ENCODE results near the gene IDH1.
"Not testable (repeated sequence)": the region's sequence is repeated elsewhere in the genome, so short reads cannot be mapped to it uniquely, and the experiment has no call there.

IDH1 gene

GRCh38 chr2:208268156-208268952 is 13.5 kb upstream of the IDH1 start:
- no peaks in the 10 kb centered on the region for H3K36me3 ChIP-seq (ENCODE audit: control insufficient read depth, insufficient read depth, low read length)
- H3K9me3 ChIP-seq (ENCODE audit: control insufficient read depth, low read length), result no peaks in the 10 kb centered on the region
- no peak for TF ChIP-seq CTCF (IDR thresholded peaks at IDR 0.05)
- peaks cover 27% of the 10 kb centered on the region for H3K79me2 ChIP-seq
- no peaks in the 10 kb centered on the region for H3K27me3 ChIP-seq (ENCODE audit: control insufficient read depth, insufficient read depth, low read length)
- H3K4me2 ChIP-seq (ENCODE audit: low read length), result no peak overlapping the region
- peaks cover 6% of the 10 kb centered on the region for H3K4me1 ChIP-seq
- no peak overlapping the region for H3K4me3 ChIP-seq (ENCODE audit: low read depth, low read length)
- H2AFZ ChIP-seq, result no peak overlapping the region
- no peak overlapping the region for H3K27ac ChIP-seq
- no peak overlapping the region for H3K9ac ChIP-seq

DNA sequence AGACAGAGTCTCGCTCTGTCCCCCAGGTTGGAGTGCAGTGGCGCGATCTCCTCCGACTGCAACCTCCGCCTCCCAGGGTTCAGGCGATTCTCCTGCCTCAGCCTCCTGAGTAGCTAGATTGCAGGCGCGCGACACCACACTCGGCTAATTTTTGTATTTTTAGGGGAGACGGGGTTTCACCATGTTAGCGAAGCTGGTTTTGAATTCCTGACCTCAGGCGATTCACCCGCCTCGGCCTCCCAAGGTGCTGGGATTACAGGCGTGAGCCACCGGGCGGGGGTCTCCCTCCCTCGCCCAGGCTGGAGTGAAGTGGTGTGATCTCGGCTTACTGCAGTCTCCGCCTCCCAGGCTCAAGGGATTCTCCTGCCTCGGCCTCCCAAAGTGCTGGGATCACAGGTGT is 12.7 kb upstream of the IDH1 start:
- not testable (repeated sequence) for H3K9ac ChIP-seq; H3K27ac ChIP-seq; H3K27me3 ChIP-seq (ENCODE audit: control insufficient read depth, insufficient read depth, low read length); H2AFZ ChIP-seq; H3K4me3 ChIP-seq (ENCODE audit: low read depth, low read length); H3K4me1 ChIP-seq; H3K36me3 ChIP-seq (ENCODE audit: control insufficient read depth, insufficient read depth, low read length); H3K9me3 ChIP-seq (ENCODE audit: control insufficient read depth, low read length)
- H3K79me2 ChIP-seq, result peaks cover 27% of the 10 kb centered on the region
- H3K4me2 ChIP-seq (ENCODE audit: low read length), result peak overlapping the region; percentile 82

- Histone ChIP-seq H3K9me3 (ENCODE audit: control insufficient read depth, low read length) (no peaks in the 10 kb centered on the region), H3K4me3 (ENCODE audit: low read depth, low read length) (peak overlapping the region; percentile 80), H3K36me3 (ENCODE audit: control insufficient read depth, insufficient read depth, low read length) (no peaks in the 10 kb centered on the region), H3K27me3 (ENCODE audit: control insufficient read depth, insufficient read depth, low read length) (no peaks in the 10 kb centered on the region), H3K79me2 (peaks cover 27% of the 10 kb centered on the region), H2AFZ (peak overlapping the region; percentile 92), H3K4me1 (peaks cover 6% of the 10 kb centered on the region), H3K27ac (peak overlapping the region; percentile 82), H3K4me2 (ENCODE audit: low read length) (peak overlapping the region; percentile 82), H3K9ac (no peak overlapping the region)
- TF ChIP-seq CTCF (IDR thresholded peaks at IDR 0.05), result no peak
Observed at GRCh38 chr2:208266936-208267335, 12.1 kb upstream of the IDH1 start.

DNA sequence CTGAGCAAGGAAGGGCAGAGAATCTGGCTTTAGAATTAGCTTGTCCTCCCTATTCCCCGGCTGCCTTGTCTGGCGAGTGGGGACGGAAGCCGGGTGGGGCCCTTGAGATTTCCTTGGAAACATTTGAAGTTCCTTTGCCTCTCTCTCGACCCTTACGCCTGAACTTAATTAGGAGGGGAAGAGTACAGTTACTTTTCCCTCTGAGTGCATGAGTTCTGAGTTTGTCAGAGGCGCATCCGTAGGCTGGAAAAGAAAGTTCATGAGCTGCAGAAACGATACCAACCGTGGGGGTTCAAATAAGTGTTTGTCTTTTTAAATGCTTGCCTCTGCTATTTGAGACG is 11.7 kb upstream of the IDH1 start:
- Histone ChIP-seq H3K4me2 (ENCODE audit: low read length) (peak overlapping the region; percentile 82), H3K79me2 (peaks cover 27% of the 10 kb centered on the region), H3K4me3 (ENCODE audit: low read depth, low read length) (peak overlapping the region; percentile 80), H3K27ac (peak overlapping the region; percentile 82), H2AFZ (peak overlapping the region; percentile 92), H3K9ac (peak overlapping the region; percentile 90), H3K36me3 (ENCODE audit: control insufficient read depth, insufficient read depth, low read length) (no peaks in the 10 kb centered on the region), H3K9me3 (ENCODE audit: control insufficient read depth, low read length) (no peaks in the 10 kb centered on the region), H3K27me3 (ENCODE audit: control insufficient read depth, insufficient read depth, low read length) (no peaks in the 10 kb centered on the region), H3K4me1 (peaks cover 6% of the 10 kb centered on the region)
- TF ChIP-seq CTCF (IDR thresholded peaks at IDR 0.05), result no peak

- no peaks in the 10 kb centered on the region for H3K27me3 ChIP-seq (ENCODE audit: control insufficient read depth, insufficient read depth, low read length)
- H3K79me2 ChIP-seq, result peaks cover 27% of the 10 kb centered on the region
- peak within 1 kb of the TSS; percentile 92 for H2AFZ ChIP-seq
- peak within 1 kb of the TSS; percentile 80 for H3K4me3 ChIP-seq (ENCODE audit: low read depth, low read length)
- H3K9ac ChIP-seq, result peak within 1 kb of the TSS; percentile 90
- TF ChIP-seq CTCF (IDR thresholded peaks at IDR 0.05), result peak; percentile 4
- H3K4me1 ChIP-seq, result peaks cover 6% of the 10 kb centered on the region
- peak within 1 kb of the TSS; percentile 82 for H3K4me2 ChIP-seq (ENCODE audit: low read length)
- H3K9me3 ChIP-seq (ENCODE audit: control insufficient read depth, low read length), result no peaks in the 10 kb centered on the region
- H3K27ac ChIP-seq, result peak within 1 kb of the TSS; percentile 82
- no peaks in the 10 kb centered on the region for H3K36me3 ChIP-seq (ENCODE audit: control insufficient read depth, insufficient read depth, low read length)
Observed at GRCh38 chr2:208265801-208266552, 11.1 kb upstream of the IDH1 start, which contains the start of gene PIKFYVE. Gene PIKFYVE (plus strand): TSS chr2:208266255. CDS start chr2:208271520, 5,265 bp downstream.
